NCI-H510A (cell line): ENCODE measurements around the gene BRD3OS.

Experiments used
- DNase-seq: peaks from one replicate; lab custom pipeline; 2025; lab: John Stamatoyannopoulos, UW

BRD3OS gene

DNA sequence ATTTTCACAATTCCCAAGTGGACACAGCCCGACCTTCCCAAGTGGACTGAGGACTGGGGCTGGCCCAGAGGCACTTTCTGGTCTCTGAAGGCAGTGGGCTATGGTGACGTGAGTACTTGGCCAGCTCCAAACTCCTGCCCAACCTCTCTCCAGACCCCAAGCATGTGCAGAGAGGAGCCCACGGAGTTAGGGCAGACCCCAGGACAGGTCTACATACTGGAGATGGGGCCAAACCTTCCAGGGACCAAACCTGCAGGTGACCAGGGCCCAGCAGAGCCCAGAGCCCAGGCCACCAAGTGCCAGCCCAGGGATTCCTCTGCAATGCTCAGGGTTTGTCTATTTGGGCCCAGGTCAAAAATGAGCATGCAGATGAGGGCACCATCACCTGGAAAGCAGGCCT, 27.2 kb downstream of the BRD3OS start:
- DNase-seq: no peak

DNA sequence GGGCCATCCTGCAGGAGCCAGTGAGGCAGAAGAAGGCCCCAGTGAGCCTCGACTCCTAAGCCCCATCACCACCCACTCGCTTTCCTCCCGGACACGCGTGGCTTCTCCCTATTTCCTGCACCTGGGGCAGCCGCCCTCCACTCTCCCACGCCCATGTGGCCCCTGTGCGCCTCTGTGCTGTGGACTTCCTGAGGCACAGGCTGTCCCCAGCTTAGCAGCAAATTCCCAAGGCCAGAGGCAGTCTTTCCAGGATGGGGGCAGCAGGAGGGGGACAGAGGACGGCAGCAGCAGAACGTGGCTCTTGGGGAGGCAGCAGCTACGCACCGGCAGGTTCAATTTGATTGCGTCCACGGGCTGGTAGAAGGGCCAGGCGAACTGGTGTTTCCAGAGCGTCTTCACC, 27.7 kb downstream of the BRD3OS start:
- DNase-seq: no peak

DNA sequence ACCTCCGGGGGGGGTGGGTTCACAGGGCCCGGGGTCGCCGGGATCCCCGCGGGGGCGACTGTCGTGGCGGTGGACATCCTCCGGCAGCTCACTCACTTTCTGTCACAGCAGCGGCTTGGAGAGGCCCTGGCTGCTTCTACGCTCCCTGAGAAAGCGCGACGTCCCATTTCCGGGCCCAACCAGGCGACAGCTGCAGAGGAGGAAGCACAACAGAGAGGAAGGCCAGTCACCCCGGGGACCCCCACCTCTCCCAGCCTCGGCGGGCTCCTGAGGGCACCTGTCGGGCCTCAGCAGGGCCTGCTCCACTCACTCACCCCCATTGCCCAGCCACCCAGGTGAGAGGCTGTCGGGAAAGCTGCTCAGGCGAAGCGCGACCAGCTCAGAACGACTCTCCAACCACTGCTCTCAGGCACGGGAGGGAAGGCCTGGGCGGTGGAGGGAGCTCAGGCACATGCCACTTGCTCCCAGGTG, 28.2 kb downstream of the BRD3OS start:
- no peak for DNase-seq

DNA sequence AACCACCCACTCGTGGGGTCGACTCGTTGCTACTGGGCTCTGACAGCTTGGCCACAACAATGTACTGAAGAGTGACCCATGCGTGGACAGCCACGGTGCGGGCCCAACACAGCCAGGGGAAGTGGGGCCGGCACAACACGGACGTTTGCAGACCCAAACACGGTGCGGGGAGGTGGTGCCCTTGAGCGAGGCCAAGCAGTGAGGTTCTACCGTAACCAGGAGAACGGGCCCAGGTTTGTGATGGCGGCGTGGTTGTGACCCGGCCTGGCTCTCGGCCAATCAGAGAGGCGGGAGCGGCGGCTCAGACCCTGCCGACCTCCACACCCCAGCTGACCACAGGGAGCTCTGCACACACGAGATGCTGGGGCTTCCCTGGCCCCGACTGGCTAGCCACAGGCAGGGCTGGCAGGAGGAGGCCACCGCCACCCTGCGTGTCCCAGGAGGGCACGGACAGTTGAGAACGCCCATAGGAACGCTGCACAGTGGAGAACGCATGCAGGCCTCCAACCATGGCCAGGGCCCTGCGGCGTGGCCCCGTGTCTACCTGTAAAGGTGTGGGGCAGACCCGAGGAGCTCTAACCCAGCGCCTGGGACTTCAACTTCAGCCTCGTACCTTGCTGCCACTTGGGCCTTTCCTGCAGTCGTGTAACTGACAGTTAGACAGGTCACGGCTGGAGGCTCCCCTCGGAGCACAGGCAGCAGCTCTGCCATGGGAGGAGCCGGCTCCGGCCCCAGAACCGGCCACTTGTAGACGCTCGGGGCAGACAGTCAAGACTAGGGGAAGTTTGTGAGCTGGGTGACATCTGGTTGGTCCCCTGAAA, 28.9 kb downstream of the BRD3OS start:
- no peak for DNase-seq

DNA sequence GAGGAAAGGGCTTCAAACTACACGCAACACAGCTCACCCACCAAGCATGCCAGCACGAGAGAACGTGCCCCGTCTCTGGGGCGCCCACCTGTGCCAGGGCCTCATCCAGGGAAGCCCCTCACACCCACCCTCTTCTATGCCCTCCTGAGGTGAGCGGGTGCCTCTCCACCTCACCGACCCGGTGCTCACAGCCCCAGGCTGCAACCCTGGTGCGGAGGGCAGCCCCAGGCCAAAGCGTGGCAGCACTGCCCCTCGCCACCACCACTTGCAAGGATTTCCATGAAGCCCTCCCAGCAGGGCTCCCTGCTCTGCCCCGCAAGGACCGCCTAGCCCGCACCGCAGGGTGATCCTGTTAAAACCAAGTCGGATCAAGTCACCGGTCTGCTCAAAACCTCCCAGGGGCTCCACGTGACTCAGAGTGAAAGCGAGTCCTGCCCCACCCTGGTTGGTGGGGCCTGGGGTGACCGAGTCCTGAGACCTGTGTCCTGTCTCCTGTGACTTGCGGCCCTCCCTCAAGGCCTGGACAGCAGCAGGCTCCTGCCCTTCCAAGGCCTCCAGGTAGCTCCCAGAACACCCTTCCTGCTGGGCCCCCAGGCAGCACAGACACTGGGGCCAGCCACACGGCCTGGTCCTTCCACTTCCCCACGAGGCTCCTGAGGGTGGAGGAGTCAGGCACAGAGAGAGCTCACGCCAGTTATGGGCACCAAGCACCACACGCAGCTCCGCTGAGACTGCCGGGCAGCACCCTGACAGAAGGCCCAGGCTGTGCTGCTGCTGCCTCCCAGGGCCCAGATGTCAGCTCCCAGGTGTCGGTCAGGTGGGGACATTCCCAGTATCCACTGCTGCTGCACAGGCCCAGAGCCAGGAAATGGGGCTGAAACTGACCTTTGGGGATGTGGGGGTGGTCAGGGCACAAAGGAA, 29.9 kb downstream of the BRD3OS start:
- no peak for DNase-seq

DNA sequence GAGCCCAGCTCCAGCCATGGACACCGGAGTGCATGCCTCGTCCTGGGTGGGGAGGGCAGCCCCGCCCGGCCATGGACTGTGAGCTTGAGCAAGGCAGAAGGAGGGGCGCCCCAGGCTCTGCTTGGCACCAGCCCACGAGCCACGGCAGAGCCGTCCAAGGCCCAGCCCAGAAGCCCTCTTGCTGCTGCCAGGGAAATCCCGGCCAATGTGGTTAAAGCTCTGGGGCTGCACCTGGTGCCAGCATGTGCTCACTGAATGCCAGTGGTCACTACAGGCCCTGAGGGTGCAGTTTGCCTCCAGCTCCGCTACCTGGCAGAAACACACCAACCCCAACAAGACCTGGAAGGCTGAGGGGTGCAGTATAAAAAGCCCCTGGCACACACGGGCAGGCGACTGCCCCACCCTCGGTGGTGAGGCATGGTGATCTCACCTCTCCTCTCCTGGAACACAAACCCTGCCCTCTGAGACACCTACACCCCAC, 30.7 kb downstream of the BRD3OS start:
- no peak for DNase-seq

DNA sequence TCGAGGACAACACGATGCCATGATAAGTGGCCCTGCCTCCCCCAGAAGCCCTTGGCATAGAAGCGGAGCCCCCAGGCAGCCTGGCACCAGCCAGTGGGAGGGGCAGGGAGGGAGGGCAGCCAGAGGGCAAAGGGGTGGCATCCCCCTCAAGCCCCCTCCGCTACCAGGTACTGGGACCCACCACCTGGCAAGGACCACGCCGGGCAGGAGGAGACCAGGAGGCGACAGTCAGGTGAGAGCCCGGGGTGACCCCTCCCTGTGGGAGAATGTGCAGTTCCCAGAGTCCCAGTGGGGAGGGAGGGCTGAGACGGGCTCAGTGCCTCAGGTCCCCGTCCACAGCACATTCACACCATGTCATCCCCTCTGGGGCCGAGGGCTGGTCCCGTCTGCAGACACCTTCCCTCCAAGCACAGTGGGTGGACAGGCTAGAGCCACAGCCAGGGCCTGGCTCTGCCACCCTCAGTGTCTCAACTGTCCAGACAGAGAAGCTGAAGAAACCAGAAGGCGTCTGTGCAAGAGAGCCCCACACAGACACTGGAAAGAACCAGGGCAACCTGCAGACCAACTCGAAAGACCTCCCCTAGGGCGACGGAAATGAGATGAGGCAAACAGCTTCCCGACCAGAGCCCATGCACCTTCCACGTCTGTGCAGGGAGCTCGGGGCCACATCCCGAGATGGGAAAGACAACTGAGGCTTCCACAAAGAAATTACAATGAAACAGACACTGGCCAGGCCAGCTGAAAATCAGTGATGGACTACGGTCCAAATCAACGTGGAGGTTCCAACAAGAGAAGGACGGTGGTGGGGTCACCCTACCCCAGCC, 31.4 kb downstream of the BRD3OS start:
- no peak for DNase-seq

DNA sequence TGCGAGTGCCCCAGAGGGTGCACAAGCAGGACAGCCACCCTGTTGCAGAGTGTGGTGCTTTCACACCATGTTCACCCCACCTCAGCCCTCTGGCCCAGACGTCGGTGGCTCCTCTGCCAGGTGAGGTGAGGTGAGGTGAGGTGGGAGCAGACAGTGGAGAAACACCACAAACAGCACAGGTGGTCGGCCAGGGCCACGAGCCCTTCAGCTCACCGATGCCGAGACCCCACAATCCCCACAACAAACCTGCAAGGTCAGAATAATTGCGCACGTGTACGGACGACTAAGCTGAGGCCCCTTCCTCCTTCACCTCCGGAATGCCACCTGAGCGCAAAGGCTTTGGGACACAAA, 32.0 kb downstream of the BRD3OS start:
- DNase-seq: no peak

DNA sequence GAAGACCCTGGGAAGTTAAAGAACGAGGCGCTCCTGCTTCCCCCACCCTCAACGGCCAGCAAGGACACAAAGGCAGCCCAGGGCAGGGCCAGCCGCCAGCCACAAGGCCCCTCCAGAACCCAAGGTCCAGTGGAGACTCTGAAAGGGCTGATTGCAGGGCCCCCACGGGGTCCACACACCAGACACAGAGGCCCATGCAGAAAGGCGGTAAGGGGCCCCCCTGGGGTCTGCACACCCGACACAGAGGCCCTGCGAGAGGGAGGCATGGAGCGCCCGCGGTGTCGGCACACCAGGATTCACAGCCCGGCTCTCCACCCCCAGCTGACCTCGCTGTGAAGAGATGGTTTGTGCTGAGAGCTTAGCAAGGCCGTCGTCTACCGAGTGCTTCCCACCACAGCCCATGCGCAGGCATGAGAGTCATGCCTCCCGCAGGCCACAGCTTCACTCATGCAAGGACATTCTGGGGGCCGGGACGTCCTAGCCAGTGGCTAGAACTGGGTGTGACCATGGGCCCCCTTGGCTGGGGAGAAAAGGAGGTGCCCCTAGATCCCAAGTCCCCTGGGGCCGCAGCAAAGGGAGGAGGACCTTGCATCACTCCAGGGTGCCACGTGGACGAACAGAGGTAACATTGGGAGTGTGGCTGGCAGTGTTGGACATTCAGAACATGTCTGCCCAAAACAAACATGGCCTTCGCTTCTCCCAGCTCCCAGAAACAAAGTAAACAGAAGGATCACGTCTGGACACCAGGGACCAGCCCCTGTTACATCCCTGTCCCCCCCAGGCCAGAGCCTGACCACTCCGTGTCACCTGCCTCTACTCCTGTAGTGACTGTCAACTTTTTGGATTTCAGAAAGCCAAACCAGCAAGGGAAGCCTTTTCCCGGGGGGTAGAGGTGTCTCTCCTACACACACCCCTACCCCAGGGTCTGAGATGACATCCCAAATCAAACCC, 32.7 kb downstream of the BRD3OS start:
- DNase-seq: no peak

DNA sequence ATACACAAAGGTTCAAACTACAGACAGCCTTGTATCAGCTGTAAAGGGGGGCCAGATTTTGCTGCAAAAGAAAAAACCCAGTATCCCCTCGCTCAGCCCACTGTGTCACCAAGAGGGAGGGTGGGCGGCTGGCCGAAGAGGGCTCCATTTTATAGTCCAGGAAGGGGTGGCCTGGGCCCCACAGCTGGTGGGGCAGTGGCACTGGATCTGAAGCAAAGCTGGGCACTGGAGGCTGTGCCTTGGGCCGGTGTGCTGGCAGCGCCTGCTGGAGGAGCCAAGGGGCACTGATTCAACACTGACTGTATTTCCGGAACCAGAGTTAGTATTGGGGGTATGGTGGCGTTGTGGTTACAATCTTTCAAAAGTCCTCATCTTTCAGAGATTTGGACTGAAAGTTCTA, 33.4 kb downstream of the BRD3OS start:
- DNase-seq: no peak

DNA sequence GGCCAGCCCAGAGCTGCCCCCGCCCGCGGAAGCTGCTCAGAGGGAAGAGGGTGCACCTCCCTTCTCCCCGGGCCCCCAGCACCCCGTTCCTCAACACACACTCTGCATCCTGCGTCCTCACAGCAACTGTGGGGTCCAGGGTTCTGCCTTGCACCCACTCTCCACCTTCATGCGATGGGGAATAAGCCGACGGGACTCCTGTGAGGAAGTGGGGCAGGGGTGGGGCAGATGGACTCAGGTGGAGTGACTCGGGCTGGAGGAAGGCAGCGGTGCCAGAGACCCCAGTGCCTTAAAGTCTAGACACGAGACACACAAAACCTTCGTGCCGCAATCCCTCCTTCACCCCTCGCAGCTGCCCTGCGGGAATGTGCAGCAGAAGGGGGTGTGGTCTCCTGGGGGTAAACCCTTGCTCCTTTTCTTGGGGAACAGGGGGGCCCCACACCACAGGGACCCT, 33.9 kb downstream of the BRD3OS start:
- no peak for DNase-seq

DNA sequence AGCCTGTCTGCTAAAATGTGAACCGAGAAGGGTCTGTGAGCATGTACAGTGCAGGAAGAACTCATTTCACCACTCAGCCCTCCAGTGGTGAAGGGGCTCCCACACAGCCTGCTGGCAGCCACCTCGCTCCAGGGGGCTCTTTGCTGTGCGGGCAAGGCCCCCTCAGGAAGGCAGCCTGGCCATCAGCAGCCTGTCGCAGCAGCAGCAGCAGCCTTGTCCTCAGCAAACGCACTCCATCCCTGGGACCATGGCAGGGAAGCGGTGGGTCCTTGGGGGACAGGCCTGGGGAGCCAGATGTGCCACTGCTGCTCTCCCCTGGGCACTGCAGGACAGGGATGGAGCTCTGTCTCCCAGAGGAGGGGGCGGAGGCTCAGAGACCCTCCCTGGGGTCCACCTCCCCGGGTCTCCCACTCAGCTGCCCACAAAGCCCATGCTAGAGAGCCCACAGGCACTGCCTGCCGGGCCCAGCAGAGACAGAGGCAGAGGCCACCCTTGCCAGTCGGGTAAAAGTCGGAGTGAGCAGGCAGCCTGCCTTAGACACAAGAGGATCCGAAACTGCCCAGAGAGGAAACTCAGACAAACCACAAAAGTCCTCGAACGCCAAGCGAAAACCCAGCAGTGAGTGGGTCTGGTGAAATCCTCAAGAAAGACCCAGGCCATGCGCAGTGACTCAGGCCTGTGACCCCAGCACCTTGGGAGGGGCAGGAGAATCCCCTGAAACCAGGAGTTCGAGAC, 34.5 kb downstream of the BRD3OS start:
- DNase-seq: no peak

DNA sequence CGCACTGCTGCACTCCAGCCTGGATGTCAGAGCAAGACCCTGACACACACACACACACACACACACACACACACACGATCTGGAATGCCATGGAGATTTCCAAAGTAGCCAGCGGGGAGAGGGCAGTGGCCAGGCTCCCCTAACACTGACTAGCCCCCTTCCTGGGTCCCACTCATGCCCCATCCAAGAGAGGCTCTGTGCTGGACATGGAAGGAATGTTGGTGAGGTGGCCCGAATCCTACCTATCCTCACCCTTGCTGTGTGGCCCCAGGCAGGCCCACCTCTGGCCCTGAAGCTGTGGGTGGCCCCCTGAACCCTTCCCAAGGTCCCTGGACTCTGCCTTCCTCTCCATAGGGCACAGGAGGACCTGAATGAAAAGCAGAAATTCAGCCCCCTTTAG, 35.3 kb downstream of the BRD3OS start:
- DNase-seq: no peak

DNA sequence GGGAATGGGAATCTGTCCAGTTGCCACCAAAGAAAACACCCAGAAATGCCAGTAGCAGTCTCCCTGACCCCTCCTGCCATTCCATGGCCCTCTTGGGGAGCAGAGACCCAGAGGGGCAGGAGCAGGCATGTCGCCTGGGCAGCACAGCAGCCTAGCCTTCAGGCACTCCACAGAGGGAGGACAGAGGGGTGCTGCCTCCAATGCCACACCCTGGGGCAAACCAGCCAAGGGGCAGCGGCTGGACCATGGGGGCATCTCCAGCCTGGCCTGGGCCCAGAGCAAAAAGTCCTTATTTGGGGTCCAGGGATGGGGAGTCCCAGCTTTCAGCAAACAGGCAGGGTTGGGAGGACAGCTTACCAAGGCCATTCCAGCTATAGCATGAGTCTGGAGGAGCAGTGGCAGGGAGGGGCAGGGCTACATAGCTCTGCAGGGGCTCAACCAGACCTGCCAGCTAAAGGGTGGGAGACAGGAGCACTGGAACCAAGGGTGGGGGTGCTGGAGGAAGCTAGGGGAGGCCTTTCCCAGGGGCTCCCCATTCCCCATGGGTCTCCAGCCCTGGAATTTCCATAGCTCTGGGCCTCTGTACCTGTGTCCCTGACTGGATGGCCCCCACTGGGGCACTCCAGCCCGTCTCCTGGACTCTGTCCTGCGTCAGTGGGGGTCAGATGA, 35.9 kb downstream of the BRD3OS start:
- DNase-seq: no peak

DNA sequence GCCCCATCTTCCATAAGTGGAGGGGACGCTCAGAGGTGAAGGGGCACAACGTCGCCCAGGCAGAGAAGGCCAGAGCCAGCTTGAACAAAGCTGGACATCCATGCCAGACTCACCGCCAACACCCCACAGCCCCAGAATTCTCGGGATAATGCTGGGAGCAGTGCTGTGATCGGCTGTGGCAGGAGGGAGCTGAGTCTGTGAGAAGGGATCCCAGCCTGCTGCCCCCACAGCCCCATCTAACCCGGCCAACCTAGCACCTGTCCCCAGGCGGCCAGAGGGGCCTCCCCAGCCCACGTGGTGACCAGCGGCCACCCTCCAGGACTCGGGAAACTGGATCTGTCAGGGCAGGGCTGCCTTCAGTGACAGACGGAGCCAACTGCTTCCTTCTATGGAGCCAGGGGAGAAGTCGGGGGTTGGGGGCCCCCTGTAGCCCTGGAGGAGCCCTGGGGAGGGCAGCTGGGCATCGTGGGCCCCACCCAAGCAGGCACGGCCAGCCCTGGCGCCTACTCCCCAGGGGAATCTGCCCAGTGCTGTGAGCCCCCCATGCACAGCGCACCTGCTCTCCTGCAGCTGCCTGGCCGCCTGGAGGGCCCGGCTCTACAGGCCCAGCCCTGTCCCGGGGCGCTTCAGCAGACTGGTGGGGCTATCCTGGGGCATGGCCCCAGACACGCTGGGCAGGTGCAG, 36.5 kb downstream of the BRD3OS start:
- no peak for DNase-seq

DNA sequence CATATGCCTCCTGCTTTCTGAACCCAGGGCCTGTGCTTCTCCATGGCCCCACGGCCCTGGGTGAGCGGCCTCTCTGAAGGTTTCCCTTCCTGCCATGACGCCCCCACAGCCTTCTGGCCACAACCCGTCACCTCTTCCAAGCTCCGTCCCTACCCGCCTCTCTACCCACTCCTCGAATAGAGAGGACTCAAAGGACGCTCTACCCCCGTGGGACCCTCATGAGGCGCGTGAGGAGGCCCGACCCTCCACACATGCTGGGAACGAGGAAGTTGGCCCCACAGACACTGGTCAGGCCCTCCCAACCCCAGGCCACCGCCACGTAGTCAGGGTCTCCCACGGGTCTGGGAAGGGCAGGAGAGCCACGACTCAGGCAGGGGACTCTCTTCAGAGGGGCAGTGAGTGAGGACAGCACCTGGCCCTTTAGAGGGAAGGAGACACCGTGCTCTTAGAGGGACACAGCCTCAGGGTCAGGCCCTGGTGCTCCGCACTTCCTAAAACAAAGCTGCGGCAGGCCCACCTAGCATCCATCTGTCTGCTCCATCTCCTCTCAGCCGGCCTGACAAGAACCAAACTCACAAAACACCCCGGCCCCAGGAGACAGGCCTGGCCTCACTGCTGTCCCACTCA, 37.3 kb downstream of the BRD3OS start:
- DNase-seq: no peak

DNA sequence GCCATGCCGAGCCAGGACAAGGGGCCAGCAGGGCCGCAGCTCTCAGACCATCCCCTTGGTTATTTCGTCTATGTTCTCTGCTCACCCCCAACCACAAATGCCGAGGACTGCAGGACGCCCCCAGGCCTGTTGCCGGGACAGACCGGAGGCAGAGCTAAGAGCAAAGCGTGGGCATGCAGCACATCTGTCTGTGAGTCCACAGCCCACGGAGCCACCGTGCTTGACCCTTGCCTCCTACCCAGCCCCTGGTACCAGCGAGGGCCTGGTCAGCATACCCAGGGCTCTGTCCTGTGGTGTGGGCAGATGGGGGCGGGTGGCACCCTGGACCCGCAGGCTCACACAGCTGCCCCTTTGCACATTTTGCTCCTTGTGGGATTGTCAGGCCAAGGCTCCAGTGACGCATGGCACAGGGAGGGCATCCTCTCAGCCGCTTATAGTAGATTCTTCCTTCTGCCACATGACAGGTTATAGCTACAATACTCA, 37.8 kb downstream of the BRD3OS start:
- no peak for DNase-seq
